ENCODE data around the gene RNF151. TPM values are rescaled to one million over a fixed set of nuclear protein-coding genes. Genes with fewer than 3 reads are reported as not detected.
A peak's percentile ranks its signal among the peaks of the same experiment; 100 is the strongest.
"Not testable (repeated sequence)": the region's sequence is repeated elsewhere in the genome, so short reads cannot be mapped to it uniquely, and the experiment has no call there.

RNF151 gene
- total RNA-seq, 6 experiments from 2014 or later: not detected

DNA sequence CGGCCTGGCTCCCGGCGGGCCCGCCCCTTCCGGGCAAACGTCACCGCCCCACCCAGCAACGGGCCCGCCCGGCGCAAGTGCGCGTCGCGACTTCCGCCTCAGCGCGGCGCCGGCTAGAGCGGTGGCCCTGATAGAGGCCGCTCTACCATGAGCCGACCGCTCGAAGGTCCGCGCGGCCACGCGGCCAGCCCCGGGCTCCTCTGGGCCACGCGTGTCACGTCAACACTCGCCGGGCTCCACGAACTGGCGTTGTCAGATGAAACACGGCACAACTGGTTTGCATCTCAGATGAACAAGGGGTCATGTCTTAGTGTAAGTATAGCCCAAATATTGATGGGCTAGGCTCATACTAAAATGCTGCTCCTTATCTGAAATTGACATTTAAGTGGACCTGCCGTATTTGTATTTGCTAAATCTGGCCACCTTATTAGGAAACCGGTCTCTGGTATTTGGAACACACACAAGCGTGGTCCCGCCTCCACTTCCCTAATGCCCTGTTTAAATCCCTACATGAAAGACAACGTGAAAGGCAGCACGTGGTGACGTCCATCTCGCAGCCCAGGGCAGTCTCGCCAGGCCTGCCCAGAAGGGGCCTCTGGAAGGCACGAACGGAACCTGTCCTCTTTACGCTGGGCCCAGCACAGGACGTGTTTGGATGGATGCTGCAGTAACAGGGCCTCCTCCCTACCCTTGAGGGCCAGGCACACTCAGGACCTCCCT, 43.3 kb downstream of the RNF151 start, which contains the start of gene ZNF598:
TSS of gene ZNF598 (minus strand) at position 31 of the 720 bp plus-strand sequence.
- H3K4me1 ChIP-seq: peaks cover 0 to 25% (median 12%) of the 10 kb centered on the region in 4 donors
- DNase-seq (peak; percentile 85 to 89 (median 88)), ATAC-seq (peak; percentile 86 to 93 (median 90))
- intact Hi-C loops (cut with DNase I): no loop called here
- peak within 1 kb of the TSS; percentile 95 to 99 (median 95) for H3K4me3 ChIP-seq
- no peaks in the 10 kb centered on the region for H3K27me3 ChIP-seq
- no peaks in the 10 kb centered on the region for H3K36me3 ChIP-seq
- TF ChIP-seq CTCF (IDR thresholded peaks at IDR 0.05) (peak in 1 of 4 donors; percentile 22), POLR2A (IDR thresholded peaks at IDR 0.05) (peak; percentile 93)
- no peaks in the 10 kb centered on the region for H3K9me3 ChIP-seq
- WGBS (ENCODE audit: insufficient coverage, low coverage, low lambda C conversion rate, missing lambda C conversion rate): 3% methylated on average over 11 of the region's 52 CpGs
- H3K27ac ChIP-seq: peak within 1 kb of the TSS; percentile 78 to 86 (median 80)

DNA sequence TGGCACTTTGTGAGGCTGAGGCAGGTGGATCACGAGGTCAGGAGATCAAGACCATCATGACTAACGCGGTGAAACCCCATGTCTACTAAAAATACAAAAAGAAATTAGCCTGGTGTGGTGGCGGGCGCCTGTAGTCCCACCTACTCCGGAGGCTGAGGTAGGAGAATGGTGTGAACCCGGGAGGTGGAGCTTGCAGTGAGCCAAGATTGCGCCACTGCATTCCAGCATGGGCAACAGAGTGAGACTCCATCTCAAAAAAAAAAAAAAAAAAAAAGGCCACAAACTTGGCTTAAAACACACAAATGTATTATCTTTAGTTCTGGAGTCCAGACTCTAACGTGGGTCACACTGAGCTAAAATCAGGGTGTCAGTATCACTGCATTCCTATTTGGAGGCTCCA, 45.1 kb downstream of the RNF151 start:
- DNase-seq; ATAC-seq; H3K4me3 ChIP-seq; intact Hi-C loops (cut with DNase I); H3K27me3 ChIP-seq; H3K36me3 ChIP-seq; H3K27ac ChIP-seq; H3K9me3 ChIP-seq: not testable (repeated sequence)
- WGBS (ENCODE audit: insufficient coverage, low coverage, low lambda C conversion rate, missing lambda C conversion rate): 85% methylated on average over 4 of the region's 9 CpGs
- H3K4me1 ChIP-seq: peaks cover 0 to 25% (median 12%) of the 10 kb centered on the region in 4 donors

GRCh38 chr16:2013527-2013926, 46.9 kb downstream of the RNF151 start:
- Histone ChIP-seq H3K4me1 (peaks cover 0 to 7% (median under 1%) of the 10 kb centered on the region in 4 donors), H3K27ac (no peak overlapping the region), H3K27me3 (no peaks in the 10 kb centered on the region), H3K4me3 (no peak overlapping the region), H3K36me3 (no peaks in the 10 kb centered on the region), H3K9me3 (no peaks in the 10 kb centered on the region)
- WGBS (ENCODE audit: insufficient coverage, low coverage, low lambda C conversion rate, missing lambda C conversion rate): 86% methylated on average over 6 of the region's 15 CpGs
- TF ChIP-seq CTCF (IDR thresholded peaks at IDR 0.05) (no peak), POLR2A (IDR thresholded peaks at IDR 0.05) (no peak)
- no peak for DNase-seq
- no peak for ATAC-seq
- intact Hi-C loops (cut with DNase I): no loop called here

GRCh38 chr16:2015117-2015946, 48.7 kb downstream of the RNF151 start:
- DNase-seq (no peak), ATAC-seq (no peak)
- Histone ChIP-seq H3K4me3 (no peak overlapping the region), H3K27ac (no peak overlapping the region), H3K9me3 (no peaks in the 10 kb centered on the region), H3K4me1 (peaks cover 0 to 13% (median 0%) of the 10 kb centered on the region in 4 donors), H3K27me3 (no peaks in the 10 kb centered on the region), H3K36me3 (no peaks in the 10 kb centered on the region)
- TF ChIP-seq CTCF (IDR thresholded peaks at IDR 0.05): no peak
- no peak for TF ChIP-seq POLR2A (IDR thresholded peaks at IDR 0.05)
- intact Hi-C loops (cut with DNase I): loop anchor here in 1 of 2 donors (5.0 kb wide), 1 partner anchor 47 kb away; no protein-coding TSS in a partner anchor
- 67% methylated on average over 11 of the region's 24 CpGs for WGBS (ENCODE audit: insufficient coverage, low coverage, low lambda C conversion rate, missing lambda C conversion rate)

GRCh38 chr16:2015947-2016208, 49.2 kb downstream of the RNF151 start:
- Histone ChIP-seq H3K27ac (no peak overlapping the region), H3K9me3 (no peaks in the 10 kb centered on the region), H3K36me3 (no peaks in the 10 kb centered on the region), H3K4me3 (no peak overlapping the region), H3K27me3 (no peaks in the 10 kb centered on the region), H3K4me1 (peaks cover 0 to 13% (median 0%) of the 10 kb centered on the region in 4 donors)
- TF ChIP-seq CTCF (IDR thresholded peaks at IDR 0.05) (no peak), POLR2A (IDR thresholded peaks at IDR 0.05) (no peak)
- ATAC-seq: no peak
- 84% methylated on average over 7 of the region's 7 CpGs for WGBS (ENCODE audit: insufficient coverage, low coverage, low lambda C conversion rate, missing lambda C conversion rate)
- DNase-seq: no peak
- intact Hi-C loops (cut with DNase I): loop anchor here in 1 of 2 donors (5.0 kb wide), 1 partner anchor 46 kb away; no protein-coding TSS in a partner anchor

Data from right lobe of liver (tissue), 6 donors.